MCF 10A (cell line): Measurements from ENCODE around the gene TYR. TPM values are rescaled to one million over a fixed set of nuclear protein-coding genes. Genes with fewer than 3 reads are reported as not detected.
"Not testable (repeated sequence)": the region's sequence is repeated elsewhere in the genome, so short reads cannot be mapped to it uniquely, and the experiment has no call there.

ENCODE experiments used
- BruUV-seq: library from RNA; stranded (reverse); fragments of 400-500 nt; replicated peaks from 2 replicates; lab custom pipeline; 2021; lab: Mats Ljungman, UMichigan
- CTCF ChIA-PET: fragments of 300-600 bp; sonication (Branson Sonifier 250); formaldehyde crosslinking; extraction: SDS; loops from one replicate; lab custom pipeline; 2021; ENCODE audit warnings: antibody characterized with exemption, inconsistent platforms; lab: Yijun Ruan, JAX
- POLR2A ChIA-PET: fragments of 300-600, 350-650 bp; sonication (Branson Sonifier 250); formaldehyde crosslinking; extraction: SDS; loops from one replicate; lab custom pipeline; 2020; ENCODE audit warnings: antibody characterized with exemption, inconsistent platforms; lab: Yijun Ruan, JAX
- DNase-seq: peaks from one replicate; pipeline ENCODE4 v3.0.0-alpha.2; 2018; ENCODE audit not compliant: unreplicated experiment
- H3K27ac Mint-ChIP-seq: one replicate; pipeline ENCODE4 v1.8.0; 2022; ENCODE audit warnings: mild to moderate bottlenecking, low read depth, mixed read lengths; ENCODE audit not compliant: unreplicated experiment
- H3K27me3 Mint-ChIP-seq: one replicate; pipeline ENCODE4 v1.8.0; 2022; ENCODE audit warnings: mixed read lengths; ENCODE audit not compliant: insufficient read depth, unreplicated experiment
- H3K36me3 Mint-ChIP-seq: one replicate; pipeline ENCODE4 v1.8.0; 2022; ENCODE audit warnings: mild to moderate bottlenecking, moderate library complexity, mixed read lengths; ENCODE audit not compliant: insufficient read depth, unreplicated experiment
- H3K4me1 Mint-ChIP-seq: one replicate; pipeline ENCODE4 v1.8.0; 2022; ENCODE audit warnings: mixed read lengths; ENCODE audit not compliant: insufficient read depth, unreplicated experiment
- H3K4me3 Mint-ChIP-seq: one replicate; pipeline ENCODE4 v1.8.0; 2022; ENCODE audit warnings: mild to moderate bottlenecking, moderate library complexity, mixed read lengths; ENCODE audit not compliant: unreplicated experiment
- H3K9me3 Mint-ChIP-seq: one replicate; pipeline ENCODE4 v1.8.0; 2022; ENCODE audit warnings: mixed read lengths; ENCODE audit not compliant: unreplicated experiment
- intact Hi-C: fragments of 100-400 bp; cut with micrococcal nuclease; formaldehyde crosslinking; loops from 2 replicates; pipeline ENCODE4 v1.14.1; 2022
- total RNA-seq: library from RNA; stranded (reverse); gene quantifications from 2 replicates; pipeline ENCODE4 v1.2.3, GENCODE V29; 2022

The TYR gene
- total RNA-seq, 1 experiment from 2014 or later = not detected

DNA sequence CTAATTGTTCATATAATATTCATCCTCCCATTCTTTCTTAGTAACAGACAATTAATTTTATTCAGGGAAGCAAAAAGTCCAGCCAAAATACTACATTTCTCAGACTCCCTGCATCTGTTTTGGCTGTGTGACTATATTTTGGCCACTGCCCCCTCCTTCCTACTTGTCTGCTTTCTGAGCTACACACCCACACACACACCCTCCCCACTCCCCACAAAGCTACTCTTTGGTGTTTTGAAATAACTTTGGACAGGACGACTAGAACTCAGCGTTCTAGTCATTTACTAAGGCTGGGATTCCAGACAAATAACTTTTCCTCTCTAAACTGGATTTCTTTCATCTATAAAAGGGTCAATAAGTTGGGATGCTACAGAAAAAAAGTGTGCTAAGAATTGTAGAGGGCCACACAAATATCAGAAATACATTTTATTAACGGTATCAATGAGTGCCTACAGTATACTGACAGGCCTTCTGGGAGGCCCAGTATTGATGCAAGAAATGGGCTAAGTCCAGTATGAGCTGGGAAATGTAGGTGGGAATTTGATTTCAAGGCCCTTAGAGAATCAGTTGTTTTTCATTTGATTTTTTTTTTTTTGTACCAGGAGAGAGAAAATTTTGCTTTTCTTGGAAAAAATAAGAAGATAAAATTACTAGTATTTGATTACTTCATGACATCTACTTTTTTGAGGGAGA is 165.4 kb downstream of the TYR start:
- H3K27me3 Mint-ChIP-seq, H3K36me3 Mint-ChIP-seq, H3K4me3 Mint-ChIP-seq, BruUV-seq, DNase-seq, intact Hi-C loops, H3K9me3 Mint-ChIP-seq: not testable (repeated sequence)
- Mint-ChIP-seq H3K4me1 (peaks cover 28% of the 10 kb centered on the region), H3K27ac (peak overlapping the region; percentile 86)
- ChIA-PET POLR2A (interaction anchor here (1.1 kb wide), 1 partner anchor 38 kb away, joined by 6 read pairs; no protein-coding TSS in a partner anchor), CTCF (interaction anchor here (0.9 to 1.3 kb wide), 3 partner anchors 10 to 63 kb away, joined by 3 to 8 read pairs (median 5); no protein-coding TSS in a partner anchor)

Other genes with a start within 250 kb of the TYR start
- not detected in 2 replicates for gene GRM5, start 111.9 kb upstream of the TYR start, total RNA-seq